Measurements from ENCODE around the gene C6orf120. TPM values are rescaled to one million over a fixed set of nuclear protein-coding genes. Genes with fewer than 3 reads are reported as not detected.
A peak's percentile ranks its signal among the peaks of the same experiment; 100 is the strongest.

The C6orf120 gene
- total and polyA plus RNA-seq, 2 of the 13 experiments (the other 11 are each of a cell fraction or from before 2014, with no cell fraction given): 21.7 to 29.9 TPM

DNA sequence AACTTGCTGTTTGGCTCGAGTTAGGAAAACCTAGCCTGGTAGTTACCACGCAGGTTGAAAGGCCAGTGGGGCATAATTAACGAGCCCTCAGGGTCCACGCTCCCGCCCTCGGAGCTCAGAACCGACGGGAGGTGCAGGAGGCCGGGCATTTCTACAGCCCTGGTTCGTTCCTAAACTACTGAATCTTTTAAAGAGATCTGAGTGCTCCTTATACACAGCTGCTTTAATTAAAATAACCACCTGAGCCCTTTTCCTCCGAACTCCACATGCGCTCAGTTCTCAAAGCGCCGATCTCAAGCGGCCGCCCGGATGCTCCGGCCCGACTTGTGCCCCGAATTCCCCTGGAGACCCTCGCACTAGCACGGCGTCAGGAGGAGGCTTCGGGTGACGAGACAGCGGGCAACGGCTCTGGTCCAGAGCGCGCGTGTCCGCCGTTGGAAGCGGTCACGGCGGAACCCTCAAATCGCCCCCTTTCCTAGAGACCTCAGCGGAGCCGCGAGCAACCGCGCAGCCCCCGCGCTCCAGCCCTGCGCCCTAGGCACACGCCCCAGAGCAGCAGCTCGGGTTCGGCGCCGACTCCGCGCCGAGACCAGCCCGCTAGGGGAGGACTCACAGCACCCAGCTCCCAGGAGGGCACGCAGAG is 494 bp upstream of the C6orf120 start:
- Histone ChIP-seq H3K36me3 (replicated peaks in 1 of 2; ENCODE audit: control insufficient read depth in 1 of 2, insufficient read depth in 2 of 2, low read length in 2 of 2) (peaks cover 1 to 9% of the 10 kb centered on the region in 2 experiments; a peak in 3 of 5 replicates), H3K27me3 (ENCODE audit: control insufficient read depth in 1 of 2, insufficient read depth in 2 of 2, low read length in 2 of 2) (no peaks in the 10 kb centered on the region; a peak in 1 of 5 replicates), H3K9ac (ENCODE audit: insufficient read depth, low read depth, low read length) (peak overlapping the region; percentile 99), H3K4me2 (ENCODE audit: low read depth, low read length) (peak overlapping the region; percentile 74), H4K20me1 (ENCODE audit: insufficient read depth, low read length) (peaks cover 24% of the 10 kb centered on the region), H2AFZ (ENCODE audit: low read length) (no peak overlapping the region), H3K4me1 (ENCODE audit: insufficient read depth, low read length) (peaks cover 45% of the 10 kb centered on the region), H3K27ac (ENCODE audit: extremely low read length, insufficient read depth, low read length) (peak overlapping the region; percentile 93), H3K4me3 (replicated peaks in 1 of 3; ENCODE audit: insufficient read depth in 1 of 3, low read depth in 2 of 3, low read length in 3 of 3) (peak overlapping the region; percentile 82 to 98 (median 87)), H3K9me3 (ENCODE audit: low read length) (no peaks in the 10 kb centered on the region), H3K79me2 (ENCODE audit: insufficient read depth, low read length) (peaks cover 57% of the 10 kb centered on the region)
- TSS peak; percentile 75 for BruUV-seq (replicated peaks)
- 1% methylated on average over 37 of the region's 54 CpGs for WGBS (ENCODE audit: low lambda C conversion rate)
- FAIRE-seq (no peak), ATAC-seq (peak; percentile 67), DNase-seq (ENCODE audit: low spot score) (no peak)
- intact Hi-C loops (cut with micrococcal nuclease; ENCODE audit: unreplicated experiment) (loop anchor here (5.0 to 10.0 kb wide), 3 partner anchors 606 to 851 kb away; partner anchors contain the start of genes FAM120B, PSMB1 and TBP), in situ Hi-C loops (cut with HindIII; ENCODE audit: extremely low pct_ligation_motif_present, low pct_unique_long_range_greater_than_20kb) (no loop called here)
- CTCF ChIA-PET (ENCODE audit: low intra/inter-chr PET ratio, low total read pairs): no interaction called here
- POLR2A ChIA-PET: interaction anchor here (0.7 to 7.6 kb wide), 15 partner anchors 8 to 852 kb away, joined by 3 to 81 read pairs (median 8); partner anchors contain the start of genes DYNLT2, ERMARD, PHF10 and PSMB1
- TF ChIP-seq, protein P1, sequence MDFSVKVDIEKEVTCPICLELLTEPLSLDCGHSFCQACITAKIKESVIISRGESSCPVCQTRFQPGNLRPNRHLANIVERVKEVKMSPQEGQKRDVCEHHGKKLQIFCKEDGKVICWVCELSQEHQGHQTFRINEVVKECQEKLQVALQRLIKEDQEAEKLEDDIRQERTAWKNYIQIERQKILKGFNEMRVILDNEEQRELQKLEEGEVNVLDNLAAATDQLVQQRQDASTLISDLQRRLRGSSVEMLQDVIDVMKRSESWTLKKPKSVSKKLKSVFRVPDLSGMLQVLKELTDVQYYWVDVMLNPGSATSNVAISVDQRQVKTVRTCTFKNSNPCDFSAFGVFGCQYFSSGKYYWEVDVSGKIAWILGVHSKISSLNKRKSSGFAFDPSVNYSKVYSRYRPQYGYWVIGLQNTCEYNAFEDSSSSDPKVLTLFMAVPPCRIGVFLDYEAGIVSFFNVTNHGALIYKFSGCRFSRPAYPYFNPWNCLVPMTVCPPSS (IDR thresholded peaks at IDR 0.05): no peak
- TF ChIP-seq KLF11 (CRISPR knock-in tag; IDR thresholded peaks at IDR 0.05): no peak
- TF ChIP-seq ZNF354B (CRISPR knock-in tag; IDR thresholded peaks at IDR 0.05): 0 out of 2 replicates have a peak, but pooled peaks have one; percentile 54
- TF ChIP-seq, protein P2, sequence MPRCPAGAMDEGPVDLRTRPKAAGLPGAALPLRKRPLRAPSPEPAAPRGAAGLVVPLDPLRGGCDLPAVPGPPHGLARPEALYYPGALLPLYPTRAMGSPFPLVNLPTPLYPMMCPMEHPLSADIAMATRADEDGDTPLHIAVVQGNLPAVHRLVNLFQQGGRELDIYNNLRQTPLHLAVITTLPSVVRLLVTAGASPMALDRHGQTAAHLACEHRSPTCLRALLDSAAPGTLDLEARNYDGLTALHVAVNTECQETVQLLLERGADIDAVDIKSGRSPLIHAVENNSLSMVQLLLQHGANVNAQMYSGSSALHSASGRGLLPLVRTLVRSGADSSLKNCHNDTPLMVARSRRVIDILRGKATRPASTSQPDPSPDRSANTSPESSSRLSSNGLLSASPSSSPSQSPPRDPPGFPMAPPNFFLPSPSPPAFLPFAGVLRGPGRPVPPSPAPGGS (CRISPR knock-in tag; IDR thresholded peaks at IDR 0.05): no peak
- TF ChIP-seq, protein P3, sequence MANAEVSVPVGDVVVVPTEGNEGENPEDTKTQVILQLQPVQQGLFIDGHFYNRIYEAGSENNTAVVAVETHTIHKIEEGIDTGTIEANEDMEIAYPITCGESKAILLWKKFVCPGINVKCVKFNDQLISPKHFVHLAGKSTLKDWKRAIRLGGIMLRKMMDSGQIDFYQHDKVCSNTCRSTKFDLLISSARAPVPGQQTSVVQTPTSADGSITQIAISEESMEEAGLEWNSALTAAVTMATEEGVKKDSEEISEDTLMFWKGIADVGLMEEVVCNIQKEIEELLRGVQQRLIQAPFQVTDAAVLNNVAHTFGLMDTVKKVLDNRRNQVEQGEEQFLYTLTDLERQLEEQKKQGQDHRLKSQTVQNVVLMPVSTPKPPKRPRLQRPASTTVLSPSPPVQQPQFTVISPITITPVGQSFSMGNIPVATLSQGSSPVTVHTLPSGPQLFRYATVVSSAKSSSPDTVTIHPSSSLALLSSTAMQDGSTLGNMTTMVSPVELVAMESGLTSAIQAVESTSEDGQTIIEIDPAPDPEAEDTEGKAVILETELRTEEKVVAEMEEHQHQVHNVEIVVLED (CRISPR knock-in tag; IDR thresholded peaks at IDR 0.05; ENCODE audit: borderline replicate concordance): no peak
- TF ChIP-seq PAX8 (CRISPR knock-in tag; IDR thresholded peaks at IDR 0.05; ENCODE audit: borderline replicate concordance): no peak
- TF ChIP-seq ZBTB7B (CRISPR knock-in tag; IDR thresholded peaks at IDR 0.05): no peak
- no peak; the same call in 1 of the 2 replicates for TF ChIP-seq MAF1 (CRISPR knock-in tag; IDR thresholded peaks at IDR 0.05; ENCODE audit: borderline replicate concordance)
- TF ChIP-seq ZNF3 (CRISPR knock-in tag; IDR thresholded peaks at IDR 0.05): no peak
- no peak for TF ChIP-seq EZH2 (conservative IDR thresholded peaks at IDR 0.05; ENCODE audit: low read depth, low read length)
- peak; percentile 68; the same call in 1 of the 2 replicates for TF ChIP-seq ZNF430 (CRISPR knock-in tag; IDR thresholded peaks at IDR 0.05)
- TF ChIP-seq, protein P4, sequence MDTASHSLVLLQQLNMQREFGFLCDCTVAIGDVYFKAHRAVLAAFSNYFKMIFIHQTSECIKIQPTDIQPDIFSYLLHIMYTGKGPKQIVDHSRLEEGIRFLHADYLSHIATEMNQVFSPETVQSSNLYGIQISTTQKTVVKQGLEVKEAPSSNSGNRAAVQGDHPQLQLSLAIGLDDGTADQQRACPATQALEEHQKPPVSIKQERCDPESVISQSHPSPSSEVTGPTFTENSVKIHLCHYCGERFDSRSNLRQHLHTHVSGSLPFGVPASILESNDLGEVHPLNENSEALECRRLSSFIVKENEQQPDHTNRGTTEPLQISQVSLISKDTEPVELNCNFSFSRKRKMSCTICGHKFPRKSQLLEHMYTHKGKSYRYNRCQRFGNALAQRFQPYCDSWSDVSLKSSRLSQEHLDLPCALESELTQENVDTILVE (CRISPR knock-in tag; IDR thresholded peaks at IDR 0.05): no peak
- no peak for TF ChIP-seq CREM (IDR thresholded peaks at IDR 0.05)
- TF ChIP-seq CREM (CRISPR knock-in tag; IDR thresholded peaks at IDR 0.05): no peak
- no peak for TF ChIP-seq ZBTB20 (CRISPR knock-in tag; IDR thresholded peaks at IDR 0.05; ENCODE audit: borderline replicate concordance, low read depth)
- TF ChIP-seq, protein P5, sequence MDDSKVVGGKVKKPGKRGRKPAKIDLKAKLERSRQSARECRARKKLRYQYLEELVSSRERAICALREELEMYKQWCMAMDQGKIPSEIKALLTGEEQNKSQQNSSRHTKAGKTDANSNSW (CRISPR knock-in tag; IDR thresholded peaks at IDR 0.05; ENCODE audit: borderline replicate concordance): peak; percentile 87
- no peak for TF ChIP-seq ZMYM4 (CRISPR knock-in tag; IDR thresholded peaks at IDR 0.05)
- TF ChIP-seq ELF3 (CRISPR knock-in tag; IDR thresholded peaks at IDR 0.05): no peak
- peak; percentile 61; the same call in 1 of the 2 replicates for TF ChIP-seq ZNF773 (CRISPR knock-in tag; IDR thresholded peaks at IDR 0.05; ENCODE audit: borderline replicate concordance)
- no peak for TF ChIP-seq SMARCC2 (IDR thresholded peaks at IDR 0.05)
- TF ChIP-seq ZNF451 (CRISPR knock-in tag; IDR thresholded peaks at IDR 0.05): no peak
